ENCODE results near the gene DPY30. TPM values are rescaled to one million over a fixed set of nuclear protein-coding genes. Genes with fewer than 3 reads are reported as not detected.

The DPY30 gene
- total RNA-seq, 6 donors from 2014 or later: 10.1 to 92.8 (median 51.7) TPM

GRCh38 chr2:32064021-32064601, 24.5 kb upstream of the DPY30 start:
- peak in 1 of 2 donors; percentile 5 for ATAC-seq (ENCODE audit: low FRiP score in 2 of 2)
- no peaks in the 10 kb centered on the region for H3K36me3 ChIP-seq
- WGBS, 2 donors: 0% methylated on average over 22 to 27 of the region's 40 CpGs
- H3K4me3 ChIP-seq: peak overlapping the region; percentile 81 to 90 (median 86)
- no peaks in the 10 kb centered on the region for H3K9me3 ChIP-seq
- TF ChIP-seq CTCF (IDR thresholded peaks at IDR 0.05): no peak
- no peak for TF ChIP-seq POLR2AphosphoS5 (IDR thresholded peaks at IDR 0.05)
- no peak for TF ChIP-seq EP300 (IDR thresholded peaks at IDR 0.05)
- peak in 1 of 4 donors; percentile 46 for TF ChIP-seq POLR2A (IDR thresholded peaks at IDR 0.05)
- DNase-seq: peak in 1 of 2 donors; percentile 26
- H3K4me1 ChIP-seq: peaks cover 14 to 32% (median 21%) of the 10 kb centered on the region in 4 donors
- H3K27ac ChIP-seq: peak overlapping the region; percentile 88 to 96 (median 94)
- H3K27me3 ChIP-seq: no peaks in the 10 kb centered on the region

- ATAC-seq (ENCODE audit: low FRiP score in 2 of 2) (peak; percentile 97 to 98), DNase-seq (peak; percentile 99 to 100)
- peak within 1 kb of the TSS; percentile 81 to 90 (median 86) for H3K4me3 ChIP-seq
- H3K4me1 ChIP-seq: peaks cover 14 to 32% (median 21%) of the 10 kb centered on the region in 4 donors
- H3K27ac ChIP-seq: peak within 1 kb of the TSS; percentile 88 to 96 (median 94)
- no peaks in the 10 kb centered on the region for H3K9me3 ChIP-seq
- WGBS, 2 donors: 0 to 1% methylated on average over 35 to 63 of the region's 79 CpGs
- no peaks in the 10 kb centered on the region for H3K27me3 ChIP-seq
- H3K36me3 ChIP-seq: no peaks in the 10 kb centered on the region
- peak; percentile 74 to 84 for TF ChIP-seq POLR2AphosphoS5 (IDR thresholded peaks at IDR 0.05)
- peak in 1 of 4 donors; percentile 13 for TF ChIP-seq EP300 (IDR thresholded peaks at IDR 0.05)
- TF ChIP-seq CTCF (IDR thresholded peaks at IDR 0.05): peak; percentile 49 to 97 (median 91)
- peak in 2 of 4 donors; percentile 59 to 68 for TF ChIP-seq POLR2A (IDR thresholded peaks at IDR 0.05)
Measured at GRCh38 chr2:32063310-32064020, 23.9 kb upstream of the DPY30 start, which contains the start of gene SPAST. Gene SPAST, plus strand, starts transcription at chr2:32063556. Its CDS starts 276 bp downstream, at chr2:32063832.

GRCh38 chr2:32061973-32062861, 22.6 kb upstream of the DPY30 start:
- 47% methylated on average over 13 of the region's 13 CpGs for WGBS, 2 donors
- Histone ChIP-seq H3K36me3 (no peaks in the 10 kb centered on the region), H3K9me3 (no peaks in the 10 kb centered on the region), H3K27me3 (no peaks in the 10 kb centered on the region), H3K27ac (peak overlapping the region; percentile 88 to 96 (median 94)), H3K4me3 (peak overlapping the region in 3 of 4 donors; percentile 81 to 90 (median 88)), H3K4me1 (peaks cover 14 to 31% (median 21%) of the 10 kb centered on the region in 4 donors)
- TF ChIP-seq POLR2A (IDR thresholded peaks at IDR 0.05): no peak
- TF ChIP-seq POLR2AphosphoS5 (IDR thresholded peaks at IDR 0.05): no peak
- no peak for TF ChIP-seq EP300 (IDR thresholded peaks at IDR 0.05)
- no peak for TF ChIP-seq CTCF (IDR thresholded peaks at IDR 0.05)
- DNase-seq (peak in 1 of 2 donors; percentile 76), ATAC-seq (ENCODE audit: low FRiP score in 2 of 2) (peak; percentile 8 to 60)

- TF ChIP-seq POLR2AphosphoS5 (IDR thresholded peaks at IDR 0.05) (no peak), EP300 (IDR thresholded peaks at IDR 0.05) (no peak), CTCF (IDR thresholded peaks at IDR 0.05) (no peak), POLR2A (IDR thresholded peaks at IDR 0.05) (no peak)
- 95 to 97% methylated on average over 8 of the region's 8 CpGs for WGBS, 2 donors
- Histone ChIP-seq H3K4me1 (peaks cover 14 to 26% (median 21%) of the 10 kb centered on the region in 4 donors), H3K9me3 (no peaks in the 10 kb centered on the region), H3K27ac (no peak overlapping the region), H3K27me3 (no peaks in the 10 kb centered on the region), H3K4me3 (no peak overlapping the region), H3K36me3 (no peaks in the 10 kb centered on the region)
- DNase-seq: no peak
- no peak for ATAC-seq (ENCODE audit: low FRiP score in 2 of 2)
Measured at GRCh38 chr2:32061430-32061829, 21.8 kb upstream of the DPY30 start.
